Lung (tissue), 12 donors: Measurements from ENCODE around the gene MED13L. TPM values are rescaled to one million over a fixed set of nuclear protein-coding genes. Genes with fewer than 3 reads are reported as not detected.

Source experiments
- ATAC-seq: fragments of 200-7000 bp; cut with Tn5 transposase; one replicate; pipeline ENCODE4 v1.9.1; 2020; ENCODE audit warnings: moderate number of reproducible peaks; ENCODE audit not compliant: insufficient read depth, low FRiP score
- DNase-seq, 3 donors: peaks; one replicate each; pipeline ENCODE4 v3.0.0-alpha.2; 2013 to 2017
- H3K27ac ChIP-seq, 2 donors: one replicate each; pipeline ENCODE4 v1.5.1; 2013; ENCODE audit warnings: mild to moderate bottlenecking in 2 of 2, moderate library complexity in 2 of 2, control low read depth in 1 of 2, inconsistent platforms in 1 of 2, low read depth in 1 of 2, low read length in 1 of 2
- H3K27me3 ChIP-seq, 3 donors: one replicate each; pipeline ENCODE4 v1.5.1; 2013; ENCODE audit warnings: low read length in 2 of 3; ENCODE audit not compliant: control insufficient read depth in 3 of 3, insufficient read depth in 3 of 3
- H3K36me3 ChIP-seq, 4 donors: one replicate each; pipeline ENCODE4 v1.5.1; 2013; ENCODE audit warnings: low read length in 4 of 4, mild to moderate bottlenecking in 1 of 4, moderate library complexity in 1 of 4; ENCODE audit not compliant: control insufficient read depth in 4 of 4, insufficient read depth in 4 of 4
- H3K4me1 ChIP-seq, 5 donors: one replicate each; pipeline ENCODE4 v1.5.1; 2013; ENCODE audit warnings: low read length in 5 of 5, mild to moderate bottlenecking in 2 of 5, moderate library complexity in 1 of 5; ENCODE audit not compliant: control insufficient read depth in 5 of 5, insufficient read depth in 5 of 5
- H3K4me3 ChIP-seq: one replicate; pipeline ENCODE4 v1.5.1; 2013; ENCODE audit warnings: mild to moderate bottlenecking, control low read depth, moderate library complexity
- H3K9ac ChIP-seq, 2 donors: one replicate each; pipeline ENCODE4 v1.5.1; 2013; ENCODE audit warnings: low read length in 2 of 2, control low read depth in 1 of 2; ENCODE audit not compliant: insufficient read depth in 1 of 2
- H3K9me3 ChIP-seq, 4 donors: one replicate each; pipeline ENCODE4 v1.5.1; 2013; ENCODE audit warnings: low read length in 3 of 4, mild to moderate bottlenecking in 1 of 4, moderate library complexity in 1 of 4; ENCODE audit not compliant: control insufficient read depth in 4 of 4, insufficient read depth in 3 of 4
- WGBS, 2 donors: extraction: QIAGEN DNeasy Blood & Tissue Kit; methylation state at CpG; one replicate each; pipeline ENCODE4 v1.1.7; 2013; 5-methylcytosine and 5-hydroxymethylcytosine counted together
- polyA plus RNA-seq, 2 donors: library from polyadenylated mRNA; stranded (reverse); fragments of 200-250 nt; gene quantifications; one replicate each; pipeline ENCODE4 v1.2.1, GENCODE V29; 2013
- total RNA-seq, 2 donors: library from RNA; depleted of rRNA in 1 of 2; stranded (reverse); fragments of >200 nt in 1 of 2; gene quantifications; one replicate each; pipeline ENCODE4 v1.2.1, GENCODE V29; 2014 to 2021
- TF ChIP-seq, protein P1 (sequence below): IDR thresholded peaks from 2 replicates; pipeline ENCODE4 v1.5.1; 2012; ENCODE audit warnings: mild to moderate bottlenecking; ENCODE audit errors: control extremely low read depth, extremely low read depth
- donor health status: control.
- donor health status: control.
- donor health status: Bipolar disorder and iron deficiency.
- donor health status: healthy.
- donor health status: DM: yes; HTN: yes; CAD: no.

The MED13L gene
- total and polyA plus RNA-seq, 4 donors = 18.2 to 329 (median 71.4) TPM

- peaks cover 0 to 4% (median 1%) of the 10 kb centered on the region in 4 donors for H3K9me3 ChIP-seq
- 83 to 85% methylated on average over 8 of the region's 8 CpGs for WGBS, 2 donors
- H3K27ac ChIP-seq = no peak overlapping the region
- no peak for ATAC-seq
- H3K4me3 ChIP-seq = no peak overlapping the region
- DNase-seq = no peak
- H3K36me3 ChIP-seq = no peaks in the 10 kb centered on the region
- no peak overlapping the region for H3K9ac ChIP-seq
- TF ChIP-seq, protein P1, sequence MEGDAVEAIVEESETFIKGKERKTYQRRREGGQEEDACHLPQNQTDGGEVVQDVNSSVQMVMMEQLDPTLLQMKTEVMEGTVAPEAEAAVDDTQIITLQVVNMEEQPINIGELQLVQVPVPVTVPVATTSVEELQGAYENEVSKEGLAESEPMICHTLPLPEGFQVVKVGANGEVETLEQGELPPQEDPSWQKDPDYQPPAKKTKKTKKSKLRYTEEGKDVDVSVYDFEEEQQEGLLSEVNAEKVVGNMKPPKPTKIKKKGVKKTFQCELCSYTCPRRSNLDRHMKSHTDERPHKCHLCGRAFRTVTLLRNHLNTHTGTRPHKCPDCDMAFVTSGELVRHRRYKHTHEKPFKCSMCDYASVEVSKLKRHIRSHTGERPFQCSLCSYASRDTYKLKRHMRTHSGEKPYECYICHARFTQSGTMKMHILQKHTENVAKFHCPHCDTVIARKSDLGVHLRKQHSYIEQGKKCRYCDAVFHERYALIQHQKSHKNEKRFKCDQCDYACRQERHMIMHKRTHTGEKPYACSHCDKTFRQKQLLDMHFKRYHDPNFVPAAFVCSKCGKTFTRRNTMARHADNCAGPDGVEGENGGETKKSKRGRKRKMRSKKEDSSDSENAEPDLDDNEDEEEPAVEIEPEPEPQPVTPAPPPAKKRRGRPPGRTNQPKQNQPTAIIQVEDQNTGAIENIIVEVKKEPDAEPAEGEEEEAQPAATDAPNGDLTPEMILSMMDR = no peak
- H3K4me1 ChIP-seq = no peaks in the 10 kb centered on the region
- no peaks in the 10 kb centered on the region for H3K27me3 ChIP-seq
Observed at GRCh38 chr12:115926037-115926670, 351.3 kb downstream of the MED13L start.

DNA sequence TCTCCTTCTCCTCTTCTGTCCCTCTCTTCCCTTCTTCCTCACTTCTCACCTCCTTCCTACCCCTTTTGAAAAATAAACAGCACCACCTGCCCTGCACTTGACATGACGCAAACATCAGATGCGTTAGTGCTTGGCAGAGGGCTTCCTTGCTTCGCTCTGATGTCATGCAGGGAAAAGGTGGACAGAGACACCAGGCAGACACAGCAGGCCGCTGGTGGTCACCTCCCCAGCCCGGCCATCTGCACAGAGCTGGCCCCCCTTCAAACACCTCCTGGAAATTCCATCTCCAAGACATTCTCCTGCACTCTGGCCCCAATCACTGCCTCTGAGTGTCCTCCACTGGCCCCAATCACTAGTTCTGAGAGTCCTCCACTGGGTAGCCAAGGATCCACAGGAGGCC lies 353.6 kb downstream of the MED13L start:
- 89 to 94% methylated on average over 5 of the region's 5 CpGs for WGBS, 2 donors
- DNase-seq = no peak
- TF ChIP-seq, protein P1 = no peak

DNA sequence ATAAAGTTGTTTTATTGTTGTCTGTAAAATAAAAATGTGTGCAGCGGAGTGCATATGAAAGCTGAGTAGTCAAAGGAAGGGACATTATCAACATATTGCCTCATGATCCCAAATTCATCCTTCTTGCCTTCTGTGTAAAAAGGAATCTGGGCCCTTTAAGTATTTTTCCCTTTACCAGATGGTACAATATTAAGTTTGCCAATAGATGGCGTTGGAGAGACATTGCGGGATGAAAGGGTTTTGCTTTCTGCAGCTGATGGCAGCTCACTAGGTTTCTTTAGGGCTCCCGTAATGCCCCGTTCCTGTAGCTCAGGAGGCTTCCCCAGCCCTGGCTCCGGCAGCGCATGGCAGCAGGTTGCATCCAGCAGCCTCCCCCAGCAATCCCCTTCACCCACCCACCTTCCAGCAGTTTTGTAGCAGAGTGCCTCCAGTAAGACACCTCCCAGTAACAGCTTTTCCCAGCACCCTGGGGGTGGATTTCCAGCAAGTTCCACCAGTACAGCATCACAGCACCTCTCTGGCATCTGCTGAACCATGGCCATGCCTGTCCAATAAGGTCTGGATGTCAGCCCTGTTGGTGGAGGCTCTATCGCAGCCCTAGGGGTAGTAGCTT lies 354.4 kb downstream of the MED13L start:
- H3K9me3 ChIP-seq = peaks cover 0 to 4% (median 1%) of the 10 kb centered on the region in 4 donors
- no peak overlapping the region for H3K9ac ChIP-seq
- no peak overlapping the region for H3K27ac ChIP-seq
- no peaks in the 10 kb centered on the region for H3K4me1 ChIP-seq
- no peaks in the 10 kb centered on the region for H3K27me3 ChIP-seq
- ATAC-seq = no peak
- TF ChIP-seq, protein P1 = no peak
- H3K4me3 ChIP-seq = no peak overlapping the region
- no peak for DNase-seq
- WGBS, 2 donors = 84 to 85% methylated on average over 8 of the region's 8 CpGs
- no peaks in the 10 kb centered on the region for H3K36me3 ChIP-seq

More for the DNA sequence above, 353.6 kb downstream of the MED13L start:
- Histone ChIP-seq H3K9me3 (peaks cover 0 to 4% (median 1%) of the 10 kb centered on the region in 4 donors), H3K4me1 (no peaks in the 10 kb centered on the region), H3K27me3 (no peaks in the 10 kb centered on the region), H3K9ac (no peak overlapping the region), H3K27ac (no peak overlapping the region), H3K36me3 (no peaks in the 10 kb centered on the region), H3K4me3 (no peak overlapping the region)
- no peak for ATAC-seq
